Fibroblast of lung (primary cell): ENCODE data around the gene PHGDH.

Experiments used
- EZH2 ChIP-seq: IDR thresholded peaks from 2 replicates; pipeline ENCODE4 v1.5.1; 2012; ENCODE audit warnings: low read length, control low read depth, mild to moderate bottlenecking; ENCODE audit errors: missing control alignments
- TF ChIP-seq, protein P1 (sequence below), 2 donors: IDR thresholded peaks in 1 of 2; conservative IDR thresholded peaks in 1 of 2; 1 replicate in 1 of 2; 2 replicates in 1 of 2; pipeline ENCODE4 v1.5.1; 2011 to 2012; ENCODE audit warnings: low read length in 2 of 2, control low read depth in 1 of 2, inconsistent platforms in 1 of 2, low read depth in 1 of 2, mild to moderate bottlenecking in 1 of 2

DNA sequence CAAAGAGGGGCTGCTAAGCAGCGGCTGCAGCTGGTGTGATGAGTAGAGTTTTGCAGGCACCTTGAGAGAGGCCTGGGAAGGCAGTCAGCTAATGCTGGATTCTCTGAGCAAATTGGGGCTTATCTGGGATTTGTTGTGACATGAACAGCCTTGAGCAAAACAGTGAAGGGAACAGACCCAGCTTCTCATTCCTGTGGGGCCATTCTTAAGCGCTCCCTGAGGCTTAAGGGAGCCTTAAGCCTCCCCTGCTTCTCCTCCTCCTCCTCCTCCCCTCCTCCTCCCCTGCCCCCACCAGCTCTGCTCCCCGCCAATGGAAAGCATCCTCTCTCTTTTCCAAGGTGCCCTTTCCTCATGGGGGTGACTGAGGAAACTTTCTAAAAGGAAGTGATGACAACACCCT is 35.7 kb downstream of the PHGDH start:
- TF ChIP-seq, protein P1, sequence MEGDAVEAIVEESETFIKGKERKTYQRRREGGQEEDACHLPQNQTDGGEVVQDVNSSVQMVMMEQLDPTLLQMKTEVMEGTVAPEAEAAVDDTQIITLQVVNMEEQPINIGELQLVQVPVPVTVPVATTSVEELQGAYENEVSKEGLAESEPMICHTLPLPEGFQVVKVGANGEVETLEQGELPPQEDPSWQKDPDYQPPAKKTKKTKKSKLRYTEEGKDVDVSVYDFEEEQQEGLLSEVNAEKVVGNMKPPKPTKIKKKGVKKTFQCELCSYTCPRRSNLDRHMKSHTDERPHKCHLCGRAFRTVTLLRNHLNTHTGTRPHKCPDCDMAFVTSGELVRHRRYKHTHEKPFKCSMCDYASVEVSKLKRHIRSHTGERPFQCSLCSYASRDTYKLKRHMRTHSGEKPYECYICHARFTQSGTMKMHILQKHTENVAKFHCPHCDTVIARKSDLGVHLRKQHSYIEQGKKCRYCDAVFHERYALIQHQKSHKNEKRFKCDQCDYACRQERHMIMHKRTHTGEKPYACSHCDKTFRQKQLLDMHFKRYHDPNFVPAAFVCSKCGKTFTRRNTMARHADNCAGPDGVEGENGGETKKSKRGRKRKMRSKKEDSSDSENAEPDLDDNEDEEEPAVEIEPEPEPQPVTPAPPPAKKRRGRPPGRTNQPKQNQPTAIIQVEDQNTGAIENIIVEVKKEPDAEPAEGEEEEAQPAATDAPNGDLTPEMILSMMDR (conservative IDR thresholded peaks at IDR 0.05 in 1 of 2, IDR thresholded peaks at IDR 0.05 in 1 of 2; ENCODE audit: low read depth in 1 of 2, low read length in 2 of 2): no peak
- TF ChIP-seq EZH2: no peak
